HepG2 (cell line): ENCODE results near the gene GLDC. TPM values are rescaled to one million over a fixed set of nuclear protein-coding genes. Genes with fewer than 3 reads are reported as not detected.

Experiments used
- ATAC-seq: fragments of 200-7000 bp; cut with Tn5 transposase; 3 replicates; pipeline ENCODE4 v1.9.1; 2020; ENCODE audit warnings: mild to moderate bottlenecking, moderate library complexity
- BruUV-seq: library from RNA; stranded (reverse); fragments of 400-500 nt; replicated peaks from 2 replicates; lab custom pipeline; 2021; lab: Mats Ljungman, UMichigan
- CTCF ChIA-PET: fragments of 300-600 bp; formaldehyde crosslinking; extraction: SDS; loops from one replicate; lab custom pipeline; 2021; ENCODE audit warnings: low total read pairs, inconsistent platforms, low intra/inter-chr PET ratio; lab: Yijun Ruan, JAX
- POLR2A ChIA-PET: fragments of 350-600 bp; sonication (Branson Sonifier 250); formaldehyde crosslinking; loops from one replicate; lab custom pipeline; 2020; ENCODE audit warnings: antibody characterized with exemption, inconsistent platforms; lab: Yijun Ruan, JAX
- DNase-seq: peaks from one replicate; pipeline ENCODE4 v3.0.0-alpha.2; 2015; ENCODE audit warnings: low spot score
- FAIRE-seq: peaks from 3 replicates; lab custom pipeline; 2011; peaks lifted over from hg19 to GRCh38; lab: Jason Lieb, UNC
- H2AFZ ChIP-seq: one replicate; pipeline ENCODE4 v1.6.1; 2011; ENCODE audit warnings: low read length, inconsistent platforms
- H3K27ac ChIP-seq: fragments of 300-600 bp; 3 replicates; pipeline ENCODE4 v1.8.0; 2011; ENCODE audit warnings: mixed run types, mild to moderate bottlenecking, mixed read lengths, low read length, inconsistent platforms; ENCODE audit not compliant: insufficient read depth; ENCODE audit errors: extremely low read length
- H3K27me3 ChIP-seq, 2 experiments: fragments of 200-600 bp in 1 of 2; 2 replicates in 1 of 2; 3 replicates in 1 of 2; pipeline versions ENCODE4 v1.6.0 to v1.8.0; 2011; ENCODE audit warnings: low read length in 2 of 2, mild to moderate bottlenecking in 2 of 2, moderate library complexity in 2 of 2, inconsistent platforms in 1 of 2; ENCODE audit not compliant: insufficient read depth in 2 of 2, control insufficient read depth in 1 of 2
- H3K36me3 ChIP-seq, 2 experiments: fragments of 200-600 bp in 1 of 2; replicated peaks in 1 of 2; 2 replicates in 1 of 2; 3 replicates in 1 of 2; pipeline versions ENCODE4 v1.5.1 to v1.8.0; 2011; ENCODE audit warnings: low read length in 2 of 2, inconsistent platforms in 1 of 2; ENCODE audit not compliant: insufficient read depth in 2 of 2, control insufficient read depth in 1 of 2
- H3K4me1 ChIP-seq: 2 replicates; pipeline ENCODE4 v1.5.1; 2012; ENCODE audit warnings: low read length, inconsistent platforms; ENCODE audit not compliant: insufficient read depth
- H3K4me2 ChIP-seq: 2 replicates; pipeline ENCODE4 v1.6.0; 2011; ENCODE audit warnings: low read depth, low read length, inconsistent platforms
- H3K4me3 ChIP-seq, 3 experiments: fragments of 200-600 bp in 1 of 3; sonication (generic), shearing (Covaris generic) in 1 of 3; replicated peaks in 1 of 3; 2 replicates each; pipeline ENCODE4 v1.5.1; 2011 to 2016; ENCODE audit warnings: low read length in 3 of 3, inconsistent platforms in 2 of 3, low read depth in 2 of 3, mild to moderate bottlenecking in 2 of 3, control low read depth in 1 of 3, mixed read lengths in 1 of 3; ENCODE audit not compliant: insufficient read depth in 1 of 3
- H3K79me2 ChIP-seq: one replicate; pipeline ENCODE4 v1.6.1; 2011; ENCODE audit warnings: low read length, inconsistent platforms; ENCODE audit not compliant: insufficient read depth
- H3K9ac ChIP-seq: 2 replicates; pipeline ENCODE4 v1.6.0; 2011; ENCODE audit warnings: mild to moderate bottlenecking, low read depth, low read length, inconsistent platforms; ENCODE audit not compliant: insufficient read depth
- H3K9me3 ChIP-seq: 2 replicates; pipeline ENCODE4 v1.5.1; 2012; ENCODE audit warnings: mild to moderate bottlenecking, low read length
- H4K20me1 ChIP-seq: 2 replicates; pipeline ENCODE4 v1.6.0; 2011; ENCODE audit warnings: inconsistent platforms, mild to moderate bottlenecking, low read length, moderate library complexity; ENCODE audit not compliant: insufficient read depth
- CBFB ChIP-seq: sonication (generic); formaldehyde crosslinking; IDR thresholded peaks from 2 replicates; pipeline ENCODE4 v1.4.0; 2020; ENCODE audit warnings: missing genetic modification reagents
- CEBPB ChIP-seq: IDR thresholded peaks from 2 replicates; pipeline ENCODE4 v1.6.1; 2011; ENCODE audit warnings: low read depth, low read length, improper control_type of control experiment, borderline replicate concordance
- CEBPG ChIP-seq: IDR thresholded peaks from 2 replicates; pipeline ENCODE4 v1.6.1; 2016
- GFI1 ChIP-seq: sonication (generic); formaldehyde crosslinking; IDR thresholded peaks from 2 replicates; pipeline ENCODE4 v1.5.0; 2020; ENCODE audit warnings: missing genetic modification reagents, mild to moderate bottlenecking, borderline replicate concordance
- GTF3A ChIP-seq: sonication (generic); formaldehyde crosslinking; conservative IDR thresholded peaks from 2 replicates; pipeline ENCODE4 v1.4.0; 2020; ENCODE audit warnings: mild to moderate bottlenecking, missing genetic modification reagents
- ISL2 ChIP-seq: sonication (generic); formaldehyde crosslinking; IDR thresholded peaks from 2 replicates; pipeline ENCODE4 v1.5.0; 2020; ENCODE audit warnings: missing genetic modification reagents
- KDM6A ChIP-seq: IDR thresholded peaks from 2 replicates; pipeline ENCODE4 v1.6.1; 2016; ENCODE audit warnings: low read depth
- MAX ChIP-seq: IDR thresholded peaks from 2 replicates; pipeline ENCODE4 v1.6.1; 2012; ENCODE audit warnings: inconsistent platforms
- MXI1 ChIP-seq: IDR thresholded peaks from 3 replicates; pipeline ENCODE4 v1.6.1; 2012; ENCODE audit warnings: low read depth, low read length, inconsistent platforms, borderline replicate concordance
- PRDM10 ChIP-seq: sonication (generic); formaldehyde crosslinking; IDR thresholded peaks from 2 replicates; pipeline ENCODE4 v1.4.0; 2020; ENCODE audit warnings: low read depth, missing genetic modification reagents
- TOPORS ChIP-seq: sonication (generic); formaldehyde crosslinking; IDR thresholded peaks from 2 replicates; pipeline ENCODE4 v1.8.0; 2023; ENCODE audit warnings: mild to moderate bottlenecking, missing genetic modification reagents
- ZBTB1 ChIP-seq: sonication (generic); formaldehyde crosslinking; IDR thresholded peaks from 2 replicates; pipeline ENCODE4 v1.4.0; 2020; ENCODE audit warnings: missing genetic modification reagents, borderline replicate concordance
- ZBTB26 ChIP-seq: IDR thresholded peaks from 2 replicates; pipeline ENCODE4 v1.6.1; 2016; ENCODE audit warnings: missing compliant biosample characterization, missing genetic modification reagents, borderline replicate concordance
- ZFP90 ChIP-seq: sonication (generic); formaldehyde crosslinking; IDR thresholded peaks from 2 replicates; pipeline ENCODE4 v1.8.0; 2022; ENCODE audit warnings: missing genetic modification reagents, mild to moderate bottlenecking, inconsistent platforms, borderline replicate concordance
- ZNF180 ChIP-seq: sonication (generic); formaldehyde crosslinking; IDR thresholded peaks from 2 replicates; pipeline ENCODE4 v1.4.0; 2020; ENCODE audit warnings: low read depth, missing genetic modification reagents, borderline replicate concordance
- ZNF512 ChIP-seq: sonication (generic); formaldehyde crosslinking; IDR thresholded peaks from 2 replicates; pipeline ENCODE4 v1.4.0; 2020; ENCODE audit warnings: mild to moderate bottlenecking, missing genetic modification reagents
- ZNF570 ChIP-seq: sonication (generic); formaldehyde crosslinking; IDR thresholded peaks from 2 replicates; pipeline ENCODE4 v1.4.0; 2020; ENCODE audit warnings: mild to moderate bottlenecking, missing genetic modification reagents, borderline replicate concordance
- ZNF629 ChIP-seq: sonication (generic); formaldehyde crosslinking; conservative IDR thresholded peaks from 2 replicates; pipeline ENCODE4 v1.5.0; 2020; ENCODE audit warnings: missing genetic modification reagents
- ZNF713 ChIP-seq: sonication (generic); formaldehyde crosslinking; IDR thresholded peaks from 2 replicates; pipeline ENCODE4 v1.4.0; 2020; ENCODE audit warnings: mild to moderate bottlenecking, missing genetic modification reagents
- ZNF773 ChIP-seq: sonication (generic); formaldehyde crosslinking; IDR thresholded peaks from 2 replicates; pipeline ENCODE4 v1.4.0; 2020; ENCODE audit warnings: missing genetic modification reagents, borderline replicate concordance
- WGBS: methylation state at CpG from one replicate; pipeline ENCODE4 v1.1.6; 2017; ENCODE audit warnings: low lambda C conversion rate; 5-methylcytosine and 5-hydroxymethylcytosine counted together
- in situ Hi-C: cut with HindIII; loops from 2 replicates; pipeline ENCODE4 v1.10.0; 2017; ENCODE audit warnings: low pct_unique_long_range_greater_than_20kb; ENCODE audit not compliant: extremely low pct_ligation_motif_present
- intact Hi-C: fragments of 100-400 bp; cut with micrococcal nuclease; formaldehyde crosslinking; loops from one replicate; pipeline ENCODE4 v1.10.0; 2022; ENCODE audit not compliant: unreplicated experiment
- polyA plus RNA-seq, 8 experiments: library from polyadenylated mRNA; depleted of rRNA in 3 of 8; stranded (reverse) in 7 of 8; unstranded in 1 of 8; fragments of >200 nt; fragmentation: Illumina TruSeq in 4 of 8; extraction: Trizol in 4 of 8; gene quantifications; 2 replicates each; pipeline versions ENCODE4 v1.2.1 to v1.2.3, GENCODE V29; 2011 to 2016; ENCODE audit warnings: low read depth in 4 of 8, missing spikeins in 1 of 8, mixed read lengths in 1 of 8; ENCODE audit not compliant: insufficient read depth in 1 of 8
- total RNA-seq, 5 experiments: library from RNA; depleted of rRNA; stranded (reverse); fragments of >200 nt; fragmentation: Illumina TruSeq; extraction: Trizol; gene quantifications; 2 replicates each; pipeline ENCODE4 v1.2.3, GENCODE V29; 2016; ENCODE audit warnings: low read depth in 1 of 5

GLDC gene
- total and polyA plus RNA-seq, 2 of the 13 experiments (the other 11 are each of a cell fraction or from before 2014, with no cell fraction given) = 59.3 to 115 TPM

GRCh38 chr9:6646293-6646636 is 736 bp upstream of the GLDC start:
- ChIA-PET CTCF (no interaction called here), POLR2A (interaction anchor here (0.7 to 2.4 kb wide), 8 partner anchors 12 to 111 kb away, joined by 3 to 16 read pairs (median 4); partner anchors contain the start of gene KDM4C)
- 4% methylated on average over 12 of the region's 12 CpGs for WGBS
- peaks cover 62% of the 10 kb centered on the region for H3K79me2 ChIP-seq
- H3K9me3 ChIP-seq = no peaks in the 10 kb centered on the region
- H3K27me3 ChIP-seq = no peaks in the 10 kb centered on the region; a peak in 1 of 5 replicates
- intact Hi-C loops = no loop called here
- H3K9ac ChIP-seq = peak overlapping the region; percentile 71
- BruUV-seq = no TSS peak
- ATAC-seq = no peak
- peaks cover 54% of the 10 kb centered on the region for H3K4me1 ChIP-seq
- H2AFZ ChIP-seq = peak overlapping the region; percentile 42
- peak; percentile 18 for DNase-seq
- peak overlapping the region; percentile 76 to 96 (median 81) for H3K4me3 ChIP-seq
- peaks cover under 1 to 1% of the 10 kb centered on the region in 2 experiments; a peak in 4 of 5 replicates for H3K36me3 ChIP-seq
- no peak for FAIRE-seq
- no peaks in the 10 kb centered on the region; the same call in 1 of the 2 replicates for H4K20me1 ChIP-seq
- in situ Hi-C loops = no loop called here
- H3K27ac ChIP-seq = peak overlapping the region; percentile 72
- H3K4me2 ChIP-seq = peak overlapping the region; percentile 72
- TF ChIP-seq ZBTB1 (CRISPR knock-in tag) (no peak), ZNF180 (CRISPR knock-in tag) (no peak), CEBPB (peak; percentile 50; the same call in 1 of the 2 replicates), MXI1 (no peak), ZNF773 (CRISPR knock-in tag) (no peak), TOPORS (0 out of 2 replicates have a peak, but pooled peaks have one; percentile 28), CEBPG (peak; percentile 40), GTF3A (CRISPR knock-in tag) (no peak), MAX (peak; percentile 41), ZNF512 (CRISPR knock-in tag) (peak; percentile 76; the same call in 1 of the 2 replicates), ZFP90 (no peak), CBFB (CRISPR knock-in tag) (no peak), PRDM10 (CRISPR knock-in tag) (no peak), GFI1 (no peak), ISL2 (0 out of 2 replicates have a peak, but pooled peaks have one; percentile 14), ZNF629 (CRISPR knock-in tag) (no peak), ZNF570 (CRISPR knock-in tag) (no peak), KDM6A (CRISPR knock-in tag) (no peak), ZNF713 (CRISPR knock-in tag) (no peak), ZBTB26 (CRISPR knock-in tag) (no peak)
